A549 (cell line): ENCODE data around the gene E2F1.

ENCODE experiments used
- EP300 ChIP-seq, 2 experiments: fragments of >200 bp; sonication (Bioruptor Twin); formaldehyde crosslinking; IDR thresholded peaks; 2 replicates in 1 of 2; 3 replicates in 1 of 2; pipeline ENCODE4 v1.6.1; 2016 to 2017
- TF ChIP-seq, protein P1 (sequence below): fragments of >200 bp; sonication (Bioruptor Twin); formaldehyde crosslinking; IDR thresholded peaks from 3 replicates; pipeline ENCODE4 v1.5.1; 2016
- TF ChIP-seq, protein P2 (sequence below): IDR thresholded peaks from 2 replicates; pipeline ENCODE4 v1.6.1; 2012

DNA sequence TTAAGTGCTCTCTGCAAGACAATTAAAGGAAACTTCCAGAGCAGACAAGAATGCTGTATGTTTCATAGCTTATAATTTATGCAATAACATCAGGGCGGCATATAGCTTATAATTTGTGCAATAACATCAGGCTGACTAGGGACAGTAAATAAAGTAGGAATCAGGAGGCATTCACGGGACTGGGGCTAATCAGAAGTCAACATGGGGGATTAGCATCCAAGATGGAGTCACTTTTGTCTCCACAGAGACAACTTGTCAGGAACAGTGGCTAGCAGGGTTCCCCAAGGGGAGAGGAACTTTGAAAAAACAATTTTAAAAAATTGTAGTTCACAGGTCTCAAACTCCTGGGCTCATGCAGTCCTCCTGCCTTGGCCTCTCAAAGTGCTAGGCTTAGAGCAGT lies 42.3 kb upstream of the E2F1 start:
- TF ChIP-seq, protein P1, sequence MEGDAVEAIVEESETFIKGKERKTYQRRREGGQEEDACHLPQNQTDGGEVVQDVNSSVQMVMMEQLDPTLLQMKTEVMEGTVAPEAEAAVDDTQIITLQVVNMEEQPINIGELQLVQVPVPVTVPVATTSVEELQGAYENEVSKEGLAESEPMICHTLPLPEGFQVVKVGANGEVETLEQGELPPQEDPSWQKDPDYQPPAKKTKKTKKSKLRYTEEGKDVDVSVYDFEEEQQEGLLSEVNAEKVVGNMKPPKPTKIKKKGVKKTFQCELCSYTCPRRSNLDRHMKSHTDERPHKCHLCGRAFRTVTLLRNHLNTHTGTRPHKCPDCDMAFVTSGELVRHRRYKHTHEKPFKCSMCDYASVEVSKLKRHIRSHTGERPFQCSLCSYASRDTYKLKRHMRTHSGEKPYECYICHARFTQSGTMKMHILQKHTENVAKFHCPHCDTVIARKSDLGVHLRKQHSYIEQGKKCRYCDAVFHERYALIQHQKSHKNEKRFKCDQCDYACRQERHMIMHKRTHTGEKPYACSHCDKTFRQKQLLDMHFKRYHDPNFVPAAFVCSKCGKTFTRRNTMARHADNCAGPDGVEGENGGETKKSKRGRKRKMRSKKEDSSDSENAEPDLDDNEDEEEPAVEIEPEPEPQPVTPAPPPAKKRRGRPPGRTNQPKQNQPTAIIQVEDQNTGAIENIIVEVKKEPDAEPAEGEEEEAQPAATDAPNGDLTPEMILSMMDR = no peak
- TF ChIP-seq EP300 (IDR thresholded peaks at IDR 0.05) = no peak
- TF ChIP-seq, protein P2, sequence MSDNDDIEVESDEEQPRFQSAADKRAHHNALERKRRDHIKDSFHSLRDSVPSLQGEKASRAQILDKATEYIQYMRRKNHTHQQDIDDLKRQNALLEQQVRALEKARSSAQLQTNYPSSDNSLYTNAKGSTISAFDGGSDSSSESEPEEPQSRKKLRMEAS = no peak
